Stimulated activated CD8-positive, alpha-beta memory T cell treated with anti-CD3 and anti-CD28 coated beads, Interleukin-15, amount 100 ng/mL, for 1 hour (primary cell): Measurements from ENCODE around the gene NPDC1.
"Not testable (repeated sequence)": the region's sequence is repeated elsewhere in the genome, so short reads cannot be mapped to it uniquely, and the experiment has no call there.

Source experiments
- DNase-seq: peaks from one replicate; pipeline ENCODE4 v3.0.0-alpha.2; 2020; ENCODE audit warnings: low read depth

NPDC1 gene

GRCh38 chr9:137011156-137011555, 34.8 kb downstream of the NPDC1 start:
- DNase-seq: no peak

- DNase-seq: no peak
Observed at GRCh38 chr9:137009938-137010732, 35.8 kb downstream of the NPDC1 start.

GRCh38 chr9:137009217-137009616, 36.8 kb downstream of the NPDC1 start:
- no peak for DNase-seq

GRCh38 chr9:137008312-137008711, 37.7 kb downstream of the NPDC1 start:
- no peak for DNase-seq

GRCh38 chr9:137007816-137008270, 38.1 kb downstream of the NPDC1 start:
- no peak for DNase-seq

GRCh38 chr9:137007108-137007815, 38.7 kb downstream of the NPDC1 start:
- DNase-seq: no peak

GRCh38 chr9:137006116-137007003, 39.6 kb downstream of the NPDC1 start:
- no peak for DNase-seq

- not testable (repeated sequence) for DNase-seq
Observed at GRCh38 chr9:137004285-137004684, 41.7 kb downstream of the NPDC1 start.

- DNase-seq: no peak
Observed at GRCh38 chr9:137002646-137003041, 43.3 kb downstream of the NPDC1 start.

- DNase-seq: no peak
Observed at GRCh38 chr9:137001857-137002645, 43.9 kb downstream of the NPDC1 start.

- DNase-seq: no peak
Observed at GRCh38 chr9:137000177-137000930, 45.6 kb downstream of the NPDC1 start.

GRCh38 chr9:136997830-136998234, 48.1 kb downstream of the NPDC1 start:
- no peak for DNase-seq

- no peak for DNase-seq
Observed at GRCh38 chr9:136997371-136997770, 48.6 kb downstream of the NPDC1 start.

GRCh38 chr9:136996361-136997292, 49.4 kb downstream of the NPDC1 start, which contains the start of gene CLIC3:
Gene CLIC3, minus strand, starts transcription at chr9:136996568. Its CDS starts 25 bp downstream, at chr9:136996543.
- DNase-seq: no peak

- DNase-seq: no peak
Observed at GRCh38 chr9:136995772-136996311, 50.1 kb downstream of the NPDC1 start.

- no peak for DNase-seq
Observed at GRCh38 chr9:136995362-136995761, 50.6 kb downstream of the NPDC1 start.

GRCh38 chr9:136994888-136995230, 51.1 kb downstream of the NPDC1 start:
- DNase-seq: no peak

GRCh38 chr9:136994180-136994887, 51.6 kb downstream of the NPDC1 start:
- DNase-seq: no peak
